Measurements from ENCODE around the gene LY6G6F.
"Not testable (repeated sequence)": the region's sequence is repeated elsewhere in the genome, so short reads cannot be mapped to it uniquely, and the experiment has no call there.

DNA sequence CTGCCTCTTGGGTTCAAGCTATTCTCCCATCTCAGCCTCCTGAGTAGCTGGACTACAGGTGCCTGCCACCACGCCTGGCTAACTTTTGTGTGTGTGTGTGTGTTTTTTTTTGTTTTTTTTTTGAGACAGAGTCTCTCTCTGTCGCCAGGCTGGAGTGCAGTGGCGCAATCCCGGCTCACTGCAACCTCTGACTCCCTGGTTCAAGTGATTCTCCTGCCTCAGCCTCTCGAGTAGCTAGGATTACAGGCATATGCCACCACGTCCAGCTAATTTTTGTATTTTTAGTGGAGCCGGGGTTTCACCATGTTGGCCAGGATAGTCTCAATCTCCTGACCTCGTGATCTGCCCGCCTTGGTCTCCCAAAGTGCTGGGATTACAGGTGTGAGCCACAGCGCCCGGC, 2.5 kb downstream of the LY6G6F start:
- TF ChIP-seq, protein P1, sequence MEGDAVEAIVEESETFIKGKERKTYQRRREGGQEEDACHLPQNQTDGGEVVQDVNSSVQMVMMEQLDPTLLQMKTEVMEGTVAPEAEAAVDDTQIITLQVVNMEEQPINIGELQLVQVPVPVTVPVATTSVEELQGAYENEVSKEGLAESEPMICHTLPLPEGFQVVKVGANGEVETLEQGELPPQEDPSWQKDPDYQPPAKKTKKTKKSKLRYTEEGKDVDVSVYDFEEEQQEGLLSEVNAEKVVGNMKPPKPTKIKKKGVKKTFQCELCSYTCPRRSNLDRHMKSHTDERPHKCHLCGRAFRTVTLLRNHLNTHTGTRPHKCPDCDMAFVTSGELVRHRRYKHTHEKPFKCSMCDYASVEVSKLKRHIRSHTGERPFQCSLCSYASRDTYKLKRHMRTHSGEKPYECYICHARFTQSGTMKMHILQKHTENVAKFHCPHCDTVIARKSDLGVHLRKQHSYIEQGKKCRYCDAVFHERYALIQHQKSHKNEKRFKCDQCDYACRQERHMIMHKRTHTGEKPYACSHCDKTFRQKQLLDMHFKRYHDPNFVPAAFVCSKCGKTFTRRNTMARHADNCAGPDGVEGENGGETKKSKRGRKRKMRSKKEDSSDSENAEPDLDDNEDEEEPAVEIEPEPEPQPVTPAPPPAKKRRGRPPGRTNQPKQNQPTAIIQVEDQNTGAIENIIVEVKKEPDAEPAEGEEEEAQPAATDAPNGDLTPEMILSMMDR (IDR thresholded peaks at IDR 0.05): not testable (repeated sequence)
- not testable (repeated sequence) for TF ChIP-seq POLR2A (IDR thresholded peaks at IDR 0.05)
